PC-9 (cell line): ENCODE measurements around the gene CRIP2.

Source experiments
- EZH2 ChIP-seq: fragments of 200-600 bp; sonication (generic); IDR thresholded peaks from 2 replicates; pipeline ENCODE4 v1.8.0; 2017; ENCODE audit warnings: antibody characterized with exemption, low read depth
- TF ChIP-seq, protein P1 (sequence below): fragments of 200-600 bp; sonication (generic); conservative IDR thresholded peaks from 2 replicates; pipeline ENCODE4 v1.6.1; 2017; ENCODE audit warnings: mixed run types, antibody characterized with exemption, mild to moderate bottlenecking, moderate library complexity

DNA sequence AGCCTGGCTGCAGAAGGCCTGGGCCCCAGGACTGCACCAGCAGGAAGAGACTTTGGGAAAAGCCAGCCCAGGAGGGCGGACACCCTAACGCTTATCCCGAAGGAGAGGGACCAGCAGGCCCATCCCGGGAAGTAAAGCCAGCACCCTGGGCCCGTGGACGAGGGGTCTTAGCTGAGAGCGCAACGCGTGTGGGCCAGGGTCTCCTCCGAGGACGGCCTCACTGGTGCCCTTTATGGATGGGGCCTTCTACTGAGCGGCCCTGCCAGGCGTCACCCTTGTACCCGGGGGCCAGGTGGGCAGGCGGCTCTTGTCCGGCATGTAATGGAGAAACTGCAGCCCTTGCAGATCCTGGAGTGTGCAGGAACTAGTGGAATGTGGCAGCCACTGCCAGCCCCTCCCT is 30.5 kb downstream of the CRIP2 start:
- TF ChIP-seq, protein P1, sequence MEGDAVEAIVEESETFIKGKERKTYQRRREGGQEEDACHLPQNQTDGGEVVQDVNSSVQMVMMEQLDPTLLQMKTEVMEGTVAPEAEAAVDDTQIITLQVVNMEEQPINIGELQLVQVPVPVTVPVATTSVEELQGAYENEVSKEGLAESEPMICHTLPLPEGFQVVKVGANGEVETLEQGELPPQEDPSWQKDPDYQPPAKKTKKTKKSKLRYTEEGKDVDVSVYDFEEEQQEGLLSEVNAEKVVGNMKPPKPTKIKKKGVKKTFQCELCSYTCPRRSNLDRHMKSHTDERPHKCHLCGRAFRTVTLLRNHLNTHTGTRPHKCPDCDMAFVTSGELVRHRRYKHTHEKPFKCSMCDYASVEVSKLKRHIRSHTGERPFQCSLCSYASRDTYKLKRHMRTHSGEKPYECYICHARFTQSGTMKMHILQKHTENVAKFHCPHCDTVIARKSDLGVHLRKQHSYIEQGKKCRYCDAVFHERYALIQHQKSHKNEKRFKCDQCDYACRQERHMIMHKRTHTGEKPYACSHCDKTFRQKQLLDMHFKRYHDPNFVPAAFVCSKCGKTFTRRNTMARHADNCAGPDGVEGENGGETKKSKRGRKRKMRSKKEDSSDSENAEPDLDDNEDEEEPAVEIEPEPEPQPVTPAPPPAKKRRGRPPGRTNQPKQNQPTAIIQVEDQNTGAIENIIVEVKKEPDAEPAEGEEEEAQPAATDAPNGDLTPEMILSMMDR: no peak
- no peak for TF ChIP-seq EZH2
